Adrenal gland (tissue), 5 donors: ENCODE results near the gene MARVELD3.

ENCODE experiments used
- POLR2A ChIP-seq, 2 donors: fragments of 450-650 bp; IDR thresholded peaks; one replicate each; pipeline ENCODE4 v1.6.1; 2017; ENCODE audit warnings: antibody characterized with exemption in 2 of 2, mild to moderate bottlenecking in 2 of 2, moderate library complexity in 1 of 2
- TF ChIP-seq, protein P1 (sequence below), 6 experiments: fragments of 450-650 bp in 4 of 6; fragments of 200-600 bp in 2 of 6; sonication (generic) in 1 of 6; IDR thresholded peaks; 1 replicate in 5 of 6; 2 replicates in 1 of 6; pipeline versions ENCODE4 v1.5.1 to v1.8.0; 2016 to 2021; ENCODE audit warnings: antibody characterized with exemption in 6 of 6, mild to moderate bottlenecking in 2 of 6, moderate library complexity in 1 of 6
- donor health status: DM: no; HTN: no; CAD: no.

DNA sequence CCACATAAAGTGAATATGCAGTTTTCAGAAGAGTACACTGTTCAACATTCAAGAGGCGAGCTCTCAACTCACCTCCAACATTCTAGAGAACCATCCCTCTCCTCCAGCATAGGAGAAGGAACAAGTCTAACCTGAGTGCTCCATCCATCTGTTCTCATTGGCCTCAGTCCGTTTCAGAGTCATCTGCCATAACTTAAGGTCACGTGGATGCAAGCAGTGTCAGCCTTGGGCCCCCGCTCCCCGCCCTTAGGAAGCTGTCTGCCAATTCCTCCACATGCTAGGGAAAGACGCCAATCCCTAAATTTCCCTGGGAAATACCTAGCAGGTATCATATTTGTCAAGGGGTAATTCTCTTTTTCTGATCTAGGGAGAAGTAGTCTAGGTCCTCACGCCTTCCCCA, 21.4 kb downstream of the MARVELD3 start:
- TF ChIP-seq POLR2A (IDR thresholded peaks at IDR 0.05): no peak
- TF ChIP-seq, protein P1, sequence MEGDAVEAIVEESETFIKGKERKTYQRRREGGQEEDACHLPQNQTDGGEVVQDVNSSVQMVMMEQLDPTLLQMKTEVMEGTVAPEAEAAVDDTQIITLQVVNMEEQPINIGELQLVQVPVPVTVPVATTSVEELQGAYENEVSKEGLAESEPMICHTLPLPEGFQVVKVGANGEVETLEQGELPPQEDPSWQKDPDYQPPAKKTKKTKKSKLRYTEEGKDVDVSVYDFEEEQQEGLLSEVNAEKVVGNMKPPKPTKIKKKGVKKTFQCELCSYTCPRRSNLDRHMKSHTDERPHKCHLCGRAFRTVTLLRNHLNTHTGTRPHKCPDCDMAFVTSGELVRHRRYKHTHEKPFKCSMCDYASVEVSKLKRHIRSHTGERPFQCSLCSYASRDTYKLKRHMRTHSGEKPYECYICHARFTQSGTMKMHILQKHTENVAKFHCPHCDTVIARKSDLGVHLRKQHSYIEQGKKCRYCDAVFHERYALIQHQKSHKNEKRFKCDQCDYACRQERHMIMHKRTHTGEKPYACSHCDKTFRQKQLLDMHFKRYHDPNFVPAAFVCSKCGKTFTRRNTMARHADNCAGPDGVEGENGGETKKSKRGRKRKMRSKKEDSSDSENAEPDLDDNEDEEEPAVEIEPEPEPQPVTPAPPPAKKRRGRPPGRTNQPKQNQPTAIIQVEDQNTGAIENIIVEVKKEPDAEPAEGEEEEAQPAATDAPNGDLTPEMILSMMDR (IDR thresholded peaks at IDR 0.05): no peak
